GM18951 (cell line): Measurements from ENCODE around the gene DNAJB8.

ENCODE experiments used
- POLR2A ChIP-seq: IDR thresholded peaks from 4 replicates; pipeline ENCODE4 v1.6.1; 2011; ENCODE audit warnings: mild to moderate bottlenecking; ENCODE audit not compliant: insufficient read length, insufficient read depth; ENCODE audit errors: extremely low read depth
- in situ Hi-C: fragments of 300-500 bp; cut with MboI; formaldehyde crosslinking; loops from one replicate; pipeline ENCODE4 v1.12.0; 2022; ENCODE audit warnings: low sequenced_read_pairs, mixed read lengths, inconsistent platforms; ENCODE audit not compliant: unreplicated experiment

DNAJB8 gene

DNA sequence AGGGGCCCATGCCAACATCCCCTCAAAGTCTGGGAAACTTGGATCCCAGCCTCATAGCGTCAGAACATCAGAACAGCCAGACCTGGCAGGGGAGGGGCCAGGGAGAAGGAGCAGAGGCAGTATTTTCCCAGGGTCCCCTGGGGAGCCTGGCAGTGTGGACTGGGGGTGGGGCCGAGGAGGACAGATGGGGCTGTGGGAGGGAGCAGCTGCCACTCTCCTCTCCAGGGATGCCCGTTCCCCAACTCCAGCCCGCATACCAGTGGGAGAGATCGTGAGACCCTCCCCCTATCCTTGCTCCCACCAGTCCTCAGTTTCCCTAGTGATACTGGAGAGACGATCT, 6.5 kb upstream of the DNAJB8 start:
- TF ChIP-seq POLR2A, result no peak
- in situ Hi-C loops, result no loop called here

DNA sequence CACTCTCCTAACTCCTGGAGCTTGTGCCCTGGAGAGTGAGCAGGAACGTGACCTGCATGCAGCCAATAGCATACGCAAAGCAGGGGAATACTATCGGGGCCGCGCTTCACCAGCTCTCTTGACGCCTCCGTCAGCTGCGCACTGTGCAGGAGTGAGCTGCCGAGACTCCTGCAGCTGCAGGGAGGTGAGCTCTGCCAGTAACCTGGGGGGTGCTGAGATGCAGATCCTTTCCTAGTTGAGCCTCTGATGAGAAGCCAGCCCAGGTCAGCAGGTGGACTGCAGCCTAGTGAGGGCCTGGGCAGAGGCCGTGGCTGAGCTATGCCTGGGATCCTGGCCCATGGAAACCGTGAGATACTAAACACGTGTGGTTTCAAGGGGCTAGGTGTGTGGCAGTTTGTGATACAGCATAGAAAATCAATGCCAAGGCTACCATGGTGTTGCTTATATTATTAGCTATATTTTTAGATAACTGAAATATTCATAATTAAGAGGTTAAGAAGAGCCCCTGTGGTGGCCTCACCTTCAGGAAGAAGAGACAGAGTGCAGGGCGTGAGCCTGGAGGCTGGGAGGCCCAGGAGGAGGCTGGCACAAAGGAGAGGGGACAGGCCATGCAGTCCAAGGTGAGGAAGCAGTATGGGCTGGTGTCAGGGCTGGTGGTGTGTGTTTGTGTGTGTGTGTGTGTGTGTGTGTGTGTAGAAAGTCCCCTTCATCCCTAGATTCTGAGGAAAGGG, 5.9 kb upstream of the DNAJB8 start:
- in situ Hi-C loops, result no loop called here
- TF ChIP-seq POLR2A, result no peak

- in situ Hi-C loops, result no loop called here
- TF ChIP-seq POLR2A, result no peak
These were observed 5.0 kb upstream of the DNAJB8 start for GRCh38 chr3:128471720-128472119.

- in situ Hi-C loops, result no loop called here
- no peak for TF ChIP-seq POLR2A
These were observed 4.4 kb upstream of the DNAJB8 start for GRCh38 chr3:128471110-128471509.

GRCh38 chr3:128470134-128470899, 3.6 kb upstream of the DNAJB8 start:
- TF ChIP-seq POLR2A, result no peak
- in situ Hi-C loops, result no loop called here

DNA sequence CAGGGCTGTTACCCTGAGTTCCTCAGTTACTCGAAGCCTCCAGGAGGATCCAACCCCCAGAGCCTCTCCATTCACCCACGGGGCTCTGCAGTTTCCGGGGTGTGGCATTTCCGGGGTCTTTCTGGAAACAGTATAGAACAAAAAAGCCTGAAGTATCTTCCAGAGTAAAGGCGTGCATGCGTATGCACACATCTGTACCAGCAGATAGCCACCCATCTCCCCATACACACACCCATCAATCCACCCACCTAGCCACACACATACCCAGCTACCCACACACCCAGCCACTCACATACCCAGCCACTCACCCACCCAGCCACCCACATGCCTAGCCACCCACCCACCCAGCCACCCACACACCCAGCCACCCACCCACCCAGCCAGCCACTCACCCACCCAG, 2.9 kb upstream of the DNAJB8 start:
- in situ Hi-C loops, result no loop called here

DNA sequence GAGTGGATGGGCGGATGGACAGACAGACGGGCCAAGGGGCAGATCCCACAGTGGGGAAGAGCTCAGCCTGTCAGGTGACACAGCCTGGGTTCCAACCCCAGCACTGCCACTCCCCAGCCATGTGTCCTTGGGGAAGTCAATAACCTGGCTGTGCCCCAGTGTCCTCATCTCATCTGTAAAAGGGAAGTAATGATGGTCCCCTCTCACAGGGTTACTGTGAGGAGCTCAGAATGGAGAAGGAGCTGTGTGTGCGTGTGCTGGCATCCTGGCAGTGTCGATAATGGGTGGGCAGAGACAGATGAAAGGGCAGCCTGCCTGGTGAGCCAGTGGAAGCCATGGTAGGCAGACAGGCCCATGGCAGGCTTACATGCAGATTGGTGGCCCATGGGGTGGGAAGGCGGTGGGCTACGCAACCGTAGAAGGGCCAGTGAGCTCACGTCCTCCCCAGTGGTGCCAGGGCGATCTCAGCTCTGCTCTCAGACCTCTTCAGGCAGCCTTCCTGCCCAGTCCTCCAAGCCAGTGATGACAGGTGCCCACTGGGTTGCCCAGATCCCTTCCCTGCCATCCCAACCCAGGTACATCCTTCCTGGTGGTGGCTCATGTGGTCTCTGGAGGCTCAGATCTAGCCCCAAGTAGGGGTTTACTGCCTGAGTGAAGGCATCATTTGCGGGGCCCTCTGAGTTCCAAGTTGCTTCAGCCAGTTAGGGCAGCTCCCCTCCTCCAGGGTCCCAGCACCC, 2.3 kb upstream of the DNAJB8 start:
- in situ Hi-C loops, result no loop called here

More for the DNA sequence above, 2.9 kb upstream of the DNAJB8 start:
- TF ChIP-seq POLR2A, result no peak

DNA sequence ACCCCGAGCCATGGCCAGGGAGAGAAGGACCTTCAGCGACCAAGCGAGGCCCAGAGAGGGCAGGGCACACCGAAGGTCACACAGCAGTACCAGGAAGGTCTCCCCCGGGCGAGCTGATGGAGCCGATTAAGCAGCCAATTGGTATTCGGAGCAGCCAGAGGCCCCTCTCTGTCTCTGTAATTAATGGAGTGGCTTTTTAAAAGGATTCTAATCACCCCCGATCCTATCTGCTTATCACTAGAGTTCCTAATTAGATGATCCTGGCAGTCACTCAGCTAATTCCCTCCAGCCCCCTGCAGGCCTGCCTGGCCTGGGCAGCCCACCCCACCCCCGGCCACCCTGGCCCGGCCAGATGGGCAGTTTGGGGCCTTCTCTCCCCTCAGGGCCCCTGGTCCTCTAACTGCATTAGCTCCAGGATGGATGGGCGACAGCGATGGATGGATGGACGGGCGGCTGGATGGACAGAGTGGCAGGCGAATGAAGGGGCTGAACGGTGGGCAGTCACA, 1.6 kb upstream of the DNAJB8 start:
- no peak for TF ChIP-seq POLR2A
- in situ Hi-C loops, result no loop called here

More for the DNA sequence above, 2.3 kb upstream of the DNAJB8 start:
- TF ChIP-seq POLR2A, result no peak

DNA sequence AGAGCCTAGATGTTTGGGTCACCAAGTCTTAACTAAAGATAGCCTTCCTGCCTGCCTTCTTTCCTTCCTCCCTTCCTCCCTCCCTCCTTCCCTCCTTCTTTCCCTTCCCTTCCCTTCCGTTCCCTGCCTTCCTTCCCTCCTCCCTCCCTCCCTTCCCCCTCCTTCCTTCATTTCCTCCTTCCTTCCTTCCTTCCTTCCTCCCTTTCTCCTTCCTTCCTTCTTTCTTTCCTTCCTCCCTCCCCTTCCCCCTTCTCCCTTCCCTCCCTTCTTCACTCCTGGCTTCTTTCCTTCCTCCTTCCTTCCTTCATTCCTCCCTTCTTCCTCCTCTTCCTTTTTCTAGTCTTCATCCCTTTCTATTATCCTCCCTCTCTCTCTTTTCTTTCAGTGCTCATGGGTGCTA, 2.0 kb downstream of the DNAJB8 start:
- in situ Hi-C loops, result no loop called here
- TF ChIP-seq POLR2A, result no peak

GRCh38 chr3:128464188-128464587, 2.5 kb downstream of the DNAJB8 start:
- in situ Hi-C loops, result no loop called here
- TF ChIP-seq POLR2A, result no peak

DNA sequence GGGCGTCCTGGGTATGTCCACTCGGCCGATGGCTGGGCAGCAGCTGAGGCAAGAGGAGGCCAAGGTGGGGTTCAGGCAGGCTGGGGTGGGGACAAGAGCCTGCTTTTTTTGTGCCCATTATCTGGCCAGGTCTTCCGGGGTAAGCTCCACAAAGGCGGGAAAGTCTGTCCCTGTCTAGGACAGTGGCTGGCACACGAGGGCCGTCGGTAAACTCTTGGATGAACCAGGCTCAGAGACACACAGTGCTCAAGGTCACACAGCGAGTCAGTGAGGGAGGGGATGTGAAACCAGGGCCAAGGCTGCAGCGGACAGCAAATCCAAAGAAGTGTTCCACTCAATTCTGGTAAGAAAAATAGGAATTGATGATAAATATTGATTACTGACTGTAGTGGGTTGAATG, 2.9 kb downstream of the DNAJB8 start:
- no peak for TF ChIP-seq POLR2A
- in situ Hi-C loops, result no loop called here

DNA sequence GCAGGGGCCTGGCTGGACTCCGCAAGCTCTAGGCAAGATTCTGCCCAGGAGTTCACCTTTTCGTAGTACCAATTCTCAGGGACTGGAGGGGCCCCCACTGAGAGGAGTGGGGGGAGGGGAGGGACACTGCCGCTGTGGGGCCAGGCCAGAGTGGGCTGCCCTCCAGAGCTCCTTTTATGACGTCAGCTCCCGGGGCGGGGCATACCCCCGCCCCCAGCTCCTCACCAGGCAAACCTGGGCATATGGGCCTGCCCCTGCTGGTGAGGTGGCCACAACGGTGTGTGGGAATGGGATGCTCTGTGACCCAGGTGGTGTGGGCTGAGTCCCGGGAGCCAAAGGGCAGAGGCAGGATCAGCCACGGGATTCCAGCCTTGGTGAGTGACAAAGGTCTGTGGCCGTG, 3.3 kb downstream of the DNAJB8 start:
- TF ChIP-seq POLR2A, result no peak
- in situ Hi-C loops, result no loop called here

GRCh38 chr3:128462931-128463330, 3.8 kb downstream of the DNAJB8 start:
- TF ChIP-seq POLR2A, result no peak
- in situ Hi-C loops, result no loop called here
